SK-N-SH (cell line): Measurements from ENCODE around the gene NIPAL1. TPM values are rescaled to one million over a fixed set of nuclear protein-coding genes. Genes with fewer than 3 reads are reported as not detected.

Source experiments
- CTCF ChIA-PET: fragments of 300-600, 350-600 bp; formaldehyde crosslinking; extraction: SDS; loops from one replicate; lab custom pipeline; 2021; lab: Yijun Ruan, JAX
- POLR2A ChIA-PET: fragments of 350-600 bp; sonication (Branson Sonifier 250); formaldehyde crosslinking; extraction: SDS; loops from one replicate; lab custom pipeline; 2020; ENCODE audit warnings: antibody characterized with exemption, inconsistent platforms; lab: Yijun Ruan, JAX
- DNase-seq: peaks from one replicate; pipeline ENCODE4 v3.0.0; 2012
- H2AFZ ChIP-seq: fragments of 200-600 bp; sonication (generic); 2 replicates; pipeline ENCODE4 v1.8.1; 2016; ENCODE audit warnings: antibody characterized with exemption, mild to moderate bottlenecking, low read depth
- H3F3A ChIP-seq: fragments of 200-600 bp; sonication (generic); replicated peaks from 2 replicates; pipeline ENCODE3; 2016; ENCODE audit warnings: antibody characterized with exemption, mild to moderate bottlenecking; ENCODE audit not compliant: insufficient read depth
- H3K27ac ChIP-seq, 2 experiments: fragments of 200-500 bp in 1 of 2; fragments of 200-600 bp in 1 of 2; sonication (Bioruptor generic) in 1 of 2; sonication (generic), shearing (Covaris generic) in 1 of 2; 2 replicates each; pipeline versions ENCODE4 v1.5.1 to v1.6.1; 2014 to 2016; ENCODE audit warnings: low read depth in 2 of 2, inconsistent platforms in 1 of 2, low read length in 1 of 2, mild to moderate bottlenecking in 1 of 2, mixed read lengths in 1 of 2
- H3K27me3 ChIP-seq: fragments of 200-600 bp; sonication (generic), shearing (Covaris generic); 2 replicates; pipeline ENCODE4 v1.6.1; 2016; ENCODE audit warnings: mixed run types; ENCODE audit not compliant: insufficient read depth
- H3K36me3 ChIP-seq, 2 experiments: fragments of 200-500 bp in 1 of 2; fragments of 200-600 bp in 1 of 2; sonication (Bioruptor generic) in 1 of 2; sonication (generic) in 1 of 2; replicated peaks in 1 of 2; 2 replicates each; pipeline versions ENCODE3 to v1.5.1; 2014 to 2016; ENCODE audit warnings: low read length in 1 of 2, mild to moderate bottlenecking in 1 of 2; ENCODE audit not compliant: insufficient read depth in 2 of 2, control insufficient read depth in 1 of 2
- H3K4me1 ChIP-seq, 2 experiments: fragments of 200-500 bp in 1 of 2; fragments of 200-600 bp in 1 of 2; sonication (Bioruptor generic) in 1 of 2; sonication (generic), shearing (Covaris generic) in 1 of 2; 2 replicates each; pipeline versions ENCODE4 v1.5.1 to v1.6.1; 2014 to 2016; ENCODE audit warnings: low read depth in 1 of 2, low read length in 1 of 2, mixed run types in 1 of 2; ENCODE audit not compliant: insufficient read depth in 2 of 2, control insufficient read depth in 1 of 2
- H3K4me2 ChIP-seq: fragments of 200-600 bp; sonication (generic), shearing (Covaris generic); 2 replicates; pipeline ENCODE4 v1.6.1; 2017; ENCODE audit warnings: mixed run types
- H3K4me3 ChIP-seq, 2 experiments: fragments of 200-500 bp in 1 of 2; fragments of 200-600 bp in 1 of 2; sonication (Bioruptor generic) in 1 of 2; sonication (generic), shearing (Covaris generic) in 1 of 2; 2 replicates each; pipeline versions ENCODE4 v1.5.1 to v1.8.1; 2014 to 2016; ENCODE audit warnings: low read depth in 2 of 2, inconsistent platforms in 1 of 2, low read length in 1 of 2, mild to moderate bottlenecking in 1 of 2, mixed read lengths in 1 of 2, moderate library complexity in 1 of 2
- H3K79me2 ChIP-seq: fragments of 200-600 bp; sonication (generic); 2 replicates; pipeline ENCODE4 v1.8.1; 2017; ENCODE audit warnings: mild to moderate bottlenecking; ENCODE audit not compliant: insufficient read depth
- H3K9ac ChIP-seq: fragments of 200-600 bp; sonication (generic); 2 replicates; pipeline ENCODE4 v1.6.1; 2017; ENCODE audit warnings: mixed run types
- H3K9me2 ChIP-seq: fragments of 200-600 bp; sonication (generic); 2 replicates; pipeline ENCODE4 v1.6.1; 2017; ENCODE audit warnings: mixed run types
- H3K9me3 ChIP-seq: fragments of 200-600 bp; sonication (generic); 2 replicates; pipeline ENCODE4 v1.6.1; 2017; ENCODE audit warnings: mixed run types, mild to moderate bottlenecking, moderate library complexity
- H4K20me1 ChIP-seq: fragments of 200-600 bp; sonication (generic); 2 replicates; pipeline ENCODE4 v1.6.1; 2017; ENCODE audit warnings: mild to moderate bottlenecking, mixed run types; ENCODE audit not compliant: insufficient read depth
- ELF1 ChIP-seq: IDR thresholded peaks from 2 replicates; pipeline ENCODE4 v1.4.0; 2012
- FOXJ3 ChIP-seq: sonication (generic); formaldehyde crosslinking; IDR thresholded peaks from 2 replicates; pipeline ENCODE4 v1.5.1; 2020; ENCODE audit warnings: mild to moderate bottlenecking, missing genetic modification reagents
- FOXM1 ChIP-seq: IDR thresholded peaks from 2 replicates; pipeline ENCODE4 v1.4.0; 2012; ENCODE audit warnings: low read depth, mild to moderate bottlenecking
- GATA2 ChIP-seq: sonication (generic); formaldehyde crosslinking; IDR thresholded peaks from 2 replicates; pipeline ENCODE4 v1.5.0; 2020; ENCODE audit warnings: mild to moderate bottlenecking, missing genetic modification reagents
- IRF3 ChIP-seq: fragments of 150-350 bp; IDR thresholded peaks from 2 replicates; pipeline ENCODE4 v1.6.1; 2016; ENCODE audit warnings: mild to moderate bottlenecking, low read depth, low read length
- JUND ChIP-seq: IDR thresholded peaks from 2 replicates; pipeline ENCODE4 v1.4.0; 2012
- MAX ChIP-seq: IDR thresholded peaks from 2 replicates; pipeline ENCODE4 v1.4.0; 2012; ENCODE audit warnings: low read depth
- MEF2A ChIP-seq: IDR thresholded peaks from 2 replicates; pipeline ENCODE4 v1.4.0; 2012; ENCODE audit warnings: low read depth, borderline replicate concordance
- MXI1 ChIP-seq: IDR thresholded peaks from 2 replicates; pipeline ENCODE4 v1.6.1; 2012; ENCODE audit warnings: mild to moderate bottlenecking, low read depth, low read length, improper control_type of control experiment
- NFIC ChIP-seq: IDR thresholded peaks from 2 replicates; pipeline ENCODE4 v1.4.0; 2012; ENCODE audit warnings: borderline replicate concordance
- NRF1 ChIP-seq: IDR thresholded peaks from 2 replicates; pipeline ENCODE4 v1.6.1; 2012; ENCODE audit warnings: low read depth, mild to moderate bottlenecking, low read length
- PBX3 ChIP-seq: IDR thresholded peaks from 2 replicates; pipeline ENCODE4; 2012
- RCOR1 ChIP-seq: fragments of 150-350 bp; IDR thresholded peaks from 2 replicates; pipeline ENCODE4 v1.6.1; 2017; ENCODE audit warnings: antibody characterized with exemption, low read length
- RFX5 ChIP-seq: IDR thresholded peaks from 2 replicates; pipeline ENCODE4 v1.6.1; 2012; ENCODE audit warnings: mild to moderate bottlenecking, improper control_type of control experiment, low read length
- SMC3 ChIP-seq: IDR thresholded peaks from 2 replicates; pipeline ENCODE4 v1.6.1; 2012; ENCODE audit warnings: low read depth, low read length, improper control_type of control experiment
- TAF1 ChIP-seq: IDR thresholded peaks from 2 replicates; pipeline ENCODE4 v1.6.1; 2012; ENCODE audit warnings: low read depth, mild to moderate bottlenecking, low read length, moderate library complexity, borderline replicate concordance
- USF1 ChIP-seq: IDR thresholded peaks from 2 replicates; pipeline ENCODE4 v1.4.0; 2012; ENCODE audit warnings: low read depth, borderline replicate concordance
- USF2 ChIP-seq: fragments of 150-350 bp; IDR thresholded peaks from 2 replicates; pipeline ENCODE4 v1.6.1; 2017; ENCODE audit warnings: antibody characterized with exemption, low read length, low read depth, borderline replicate concordance
- YY1 ChIP-seq: IDR thresholded peaks from 2 replicates; pipeline ENCODE4 v1.4.0; 2012; ENCODE audit warnings: low read depth, mild to moderate bottlenecking
- ZBTB33 ChIP-seq: IDR thresholded peaks from 2 replicates; pipeline ENCODE4 v1.4.0; 2012; ENCODE audit warnings: low read depth, borderline replicate concordance
- WGBS: methylation state at CpG from one replicate; pipeline ENCODE4 v1.1.6; 2017; ENCODE audit warnings: low lambda C conversion rate; 5-methylcytosine and 5-hydroxymethylcytosine counted together
- polyA plus RNA-seq, 3 experiments: library from polyadenylated mRNA; depleted of rRNA; stranded (reverse); fragments of >200 nt; gene quantifications; 2 replicates each; pipeline ENCODE4 v1.2.3, GENCODE V29; 2012

NIPAL1 gene
- polyA plus RNA-seq, 1 of the 3 experiments (the other 2 are of a cell fraction) = 1.8 TPM

GRCh38 chr4:48030470-48030869, 13.9 kb downstream of the NIPAL1 start:
- Histone ChIP-seq H3F3A (no peaks in the 10 kb centered on the region), H3K4me2 (no peak overlapping the region), H2AFZ (no peak overlapping the region; the same call in 1 of the 2 replicates), H3K4me1 (no peaks in the 10 kb centered on the region), H3K36me3 (peaks cover 0 to 10% of the 10 kb centered on the region in 2 experiments), H3K27ac (no peak overlapping the region), H3K27me3 (no peaks in the 10 kb centered on the region), H3K79me2 (no peaks in the 10 kb centered on the region), H3K9ac (no peak overlapping the region), H3K4me3 (no peak overlapping the region), H4K20me1 (no peaks in the 10 kb centered on the region), H3K9me2 (no peaks in the 10 kb centered on the region), H3K9me3 (no peaks in the 10 kb centered on the region)
- no peak for DNase-seq
- ChIA-PET POLR2A (no interaction called here), CTCF (interaction anchor here (1.2 kb wide), 1 partner anchor 13 kb away, joined by 4 read pairs; no protein-coding TSS in a partner anchor)
- 84% methylated on average over 3 of the region's 3 CpGs for WGBS
- TF ChIP-seq SMC3 = no peak
- TF ChIP-seq USF1 = no peak
- no peak for TF ChIP-seq NRF1
- TF ChIP-seq GATA2 (CRISPR knock-in tag) = no peak
- no peak for TF ChIP-seq MXI1
- TF ChIP-seq MAX = no peak
- no peak for TF ChIP-seq TAF1
- no peak for TF ChIP-seq YY1
- TF ChIP-seq FOXM1 = no peak
- TF ChIP-seq RFX5 = no peak
- no peak for TF ChIP-seq MEF2A
- TF ChIP-seq JUND = no peak
- no peak for TF ChIP-seq ZBTB33
- no peak for TF ChIP-seq RCOR1
- no peak for TF ChIP-seq NFIC
- no peak for TF ChIP-seq ELF1
- no peak for TF ChIP-seq IRF3
- TF ChIP-seq PBX3 = no peak
- TF ChIP-seq USF2 = no peak
- TF ChIP-seq FOXJ3 (CRISPR knock-in tag) = no peak
